ENCODE results near the gene OSBPL8.

The OSBPL8 gene

GRCh38 chr12:76590131-76590530 is 30.6 kb upstream of the OSBPL8 start:
- Histone ChIP-seq H3K4me3 (ENCODE audit: low read depth, low read length) (no peak overlapping the region), H3K36me3 (ENCODE audit: control insufficient read depth in 2 of 2, insufficient read depth in 1 of 2, low read length in 2 of 2) (no peaks in the 10 kb centered on the region), H3K27ac (ENCODE audit: extremely low read depth, low read depth, low read length) (no peak overlapping the region), H3K4me1 (ENCODE audit: control insufficient read depth, insufficient read depth, low read length) (no peaks in the 10 kb centered on the region), H3K9me3 (ENCODE audit: control insufficient read depth, insufficient read depth, low read depth, low read length) (no peaks in the 10 kb centered on the region)
- POLR2A ChIA-PET, result no interaction called here
- TF ChIP-seq ZNF785 (tag by site-specific recombination; IDR thresholded peaks at IDR 0.05), result no peak
- no peak for TF ChIP-seq ZNF133 (tag by site-specific recombination; IDR thresholded peaks at IDR 0.05)
- no peak for TF ChIP-seq ZNF112 (tag by site-specific recombination; IDR thresholded peaks at IDR 0.05)
- TF ChIP-seq SP2 (tag by site-specific recombination; IDR thresholded peaks at IDR 0.05), result no peak
- no peak for TF ChIP-seq ZNF558 (tag by site-specific recombination; IDR thresholded peaks at IDR 0.05)
- no peak for TF ChIP-seq WT1 (tag by site-specific recombination; IDR thresholded peaks at IDR 0.05)
- no peak for TF ChIP-seq IKZF3 (tag by site-specific recombination; IDR thresholded peaks at IDR 0.05)
- TF ChIP-seq ZNF768 (tag by site-specific recombination; IDR thresholded peaks at IDR 0.05), result no peak
- CTCF ChIA-PET, result interaction anchor here (0.6 to 1.1 kb wide), 2 partner anchors 62 to 200 kb away, joined by 3 read pairs; no protein-coding TSS in a partner anchor

- Histone ChIP-seq H3K4me1 (ENCODE audit: control insufficient read depth, insufficient read depth, low read length) (no peaks in the 10 kb centered on the region), H3K36me3 (ENCODE audit: control insufficient read depth in 2 of 2, insufficient read depth in 1 of 2, low read length in 2 of 2) (no peaks in the 10 kb centered on the region), H3K27ac (ENCODE audit: extremely low read depth, low read depth, low read length) (no peak overlapping the region), H3K9me3 (ENCODE audit: control insufficient read depth, insufficient read depth, low read depth, low read length) (no peaks in the 10 kb centered on the region), H3K4me3 (ENCODE audit: low read depth, low read length) (no peak overlapping the region)
- CTCF ChIA-PET, result interaction anchor here (1.1 to 1.4 kb wide), 2 partner anchors 201 to 1104 kb away, joined by 3 to 5 read pairs; no protein-coding TSS in a partner anchor
- no peak for TF ChIP-seq HOXD13 (CRISPR knock-in tag; IDR thresholded peaks at IDR 0.05; ENCODE audit: borderline replicate concordance)
- no peak for TF ChIP-seq ZNF707 (tag by site-specific recombination; IDR thresholded peaks at IDR 0.05)
- TF ChIP-seq ZNF302 (tag by site-specific recombination; IDR thresholded peaks at IDR 0.05; ENCODE audit: low read depth), result no peak
- TF ChIP-seq ZNF791 (tag by site-specific recombination; IDR thresholded peaks at IDR 0.05), result no peak
- no peak for TF ChIP-seq ZNF521 (tag by site-specific recombination; IDR thresholded peaks at IDR 0.05)
- no peak for TF ChIP-seq ZNF510 (tag by site-specific recombination; IDR thresholded peaks at IDR 0.05; ENCODE audit: insufficient replicate concordance)
- TF ChIP-seq ZNF138 (tag by site-specific recombination; IDR thresholded peaks at IDR 0.05; ENCODE audit: borderline replicate concordance), result no peak
- no peak for TF ChIP-seq MYNN (tag by site-specific recombination; IDR thresholded peaks at IDR 0.05; ENCODE audit: borderline replicate concordance)
- no peak for TF ChIP-seq ZNF529 (tag by site-specific recombination; IDR thresholded peaks at IDR 0.05; ENCODE audit: insufficient replicate concordance)
- TF ChIP-seq RBAK (tag by site-specific recombination; IDR thresholded peaks at IDR 0.05), result no peak
- TF ChIP-seq ZNF488 (tag by site-specific recombination; IDR thresholded peaks at IDR 0.05), result no peak
- TF ChIP-seq ZNF362 (tag by site-specific recombination; IDR thresholded peaks at IDR 0.05), result no peak
- TF ChIP-seq ZBTB7A (tag by site-specific recombination; IDR thresholded peaks at IDR 0.05; ENCODE audit: low read depth), result no peak
- no peak for TF ChIP-seq ZNF501 (tag by site-specific recombination; IDR thresholded peaks at IDR 0.05)
- TF ChIP-seq ZNF169 (tag by site-specific recombination; IDR thresholded peaks at IDR 0.05), result no peak
- TF ChIP-seq MEIS1 (CRISPR knock-in tag; IDR thresholded peaks at IDR 0.05; ENCODE audit: borderline replicate concordance), result no peak
- TF ChIP-seq ZBTB44 (tag by site-specific recombination; IDR thresholded peaks at IDR 0.05), result no peak
- TF ChIP-seq SP7 (tag by site-specific recombination; IDR thresholded peaks at IDR 0.05), result no peak
- TF ChIP-seq ZNF518A (tag by site-specific recombination; conservative IDR thresholded peaks at IDR 0.05; ENCODE audit: low read depth), result no peak
- POLR2A ChIA-PET, result interaction anchor here (0.5 kb wide), 1 partner anchor 52 kb away, joined by 6 read pairs; no protein-coding TSS in a partner anchor
Measured at GRCh38 chr12:76588881-76589565, 29.5 kb upstream of the OSBPL8 start.

Data from HEK293 (cell line).